Measurements from ENCODE around the gene TGFBR3L.

TGFBR3L gene

GRCh38 chr19:7874076-7874896, 40.3 kb upstream of the TGFBR3L start, which contains the start of gene PRR36 (continued):
- TF ChIP-seq, protein P1, sequence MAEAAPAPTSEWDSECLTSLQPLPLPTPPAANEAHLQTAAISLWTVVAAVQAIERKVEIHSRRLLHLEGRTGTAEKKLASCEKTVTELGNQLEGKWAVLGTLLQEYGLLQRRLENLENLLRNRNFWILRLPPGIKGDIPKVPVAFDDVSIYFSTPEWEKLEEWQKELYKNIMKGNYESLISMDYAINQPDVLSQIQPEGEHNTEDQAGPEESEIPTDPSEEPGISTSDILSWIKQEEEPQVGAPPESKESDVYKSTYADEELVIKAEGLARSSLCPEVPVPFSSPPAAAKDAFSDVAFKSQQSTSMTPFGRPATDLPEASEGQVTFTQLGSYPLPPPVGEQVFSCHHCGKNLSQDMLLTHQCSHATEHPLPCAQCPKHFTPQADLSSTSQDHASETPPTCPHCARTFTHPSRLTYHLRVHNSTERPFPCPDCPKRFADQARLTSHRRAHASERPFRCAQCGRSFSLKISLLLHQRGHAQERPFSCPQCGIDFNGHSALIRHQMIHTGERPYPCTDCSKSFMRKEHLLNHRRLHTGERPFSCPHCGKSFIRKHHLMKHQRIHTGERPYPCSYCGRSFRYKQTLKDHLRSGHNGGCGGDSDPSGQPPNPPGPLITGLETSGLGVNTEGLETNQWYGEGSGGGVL (tag by site-specific recombination; IDR thresholded peaks at IDR 0.05), result peak; percentile 37
- no peak for TF ChIP-seq ZNF214 (tag by site-specific recombination; IDR thresholded peaks at IDR 0.05; ENCODE audit: borderline replicate concordance)
- TF ChIP-seq ZNF24 (tag by site-specific recombination; IDR thresholded peaks at IDR 0.05), result no peak
- TF ChIP-seq MZF1 (tag by site-specific recombination; IDR thresholded peaks at IDR 0.05; ENCODE audit: borderline replicate concordance), result no peak
- TF ChIP-seq ZNF394 (tag by site-specific recombination; IDR thresholded peaks at IDR 0.05; ENCODE audit: borderline replicate concordance), result peak; percentile 70; the same call in 1 of the 2 replicates
- TF ChIP-seq, protein P2, sequence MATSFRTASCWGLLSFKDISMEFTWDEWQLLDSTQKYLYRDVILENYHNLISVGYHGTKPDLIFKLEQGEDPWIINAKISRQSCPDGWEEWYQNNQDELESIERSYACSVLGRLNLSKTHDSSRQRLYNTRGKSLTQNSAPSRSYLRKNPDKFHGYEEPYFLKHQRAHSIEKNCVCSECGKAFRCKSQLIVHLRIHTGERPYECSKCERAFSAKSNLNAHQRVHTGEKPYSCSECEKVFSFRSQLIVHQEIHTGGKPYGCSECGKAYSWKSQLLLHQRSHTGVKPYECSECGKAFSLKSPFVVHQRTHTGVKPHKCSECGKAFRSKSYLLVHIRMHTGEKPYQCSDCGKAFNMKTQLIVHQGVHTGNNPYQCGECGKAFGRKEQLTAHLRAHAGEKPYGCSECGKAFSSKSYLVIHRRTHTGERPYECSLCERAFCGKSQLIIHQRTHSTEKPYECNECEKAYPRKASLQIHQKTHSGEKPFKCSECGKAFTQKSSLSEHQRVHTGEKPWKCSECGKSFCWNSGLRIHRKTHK (tag by site-specific recombination; IDR thresholded peaks at IDR 0.05), result no peak
- peak; percentile 9 for TF ChIP-seq KLF8 (tag by site-specific recombination; IDR thresholded peaks at IDR 0.05)
- peak; percentile 87 for TF ChIP-seq SP2 (tag by site-specific recombination; IDR thresholded peaks at IDR 0.05)
- TF ChIP-seq, protein P3, sequence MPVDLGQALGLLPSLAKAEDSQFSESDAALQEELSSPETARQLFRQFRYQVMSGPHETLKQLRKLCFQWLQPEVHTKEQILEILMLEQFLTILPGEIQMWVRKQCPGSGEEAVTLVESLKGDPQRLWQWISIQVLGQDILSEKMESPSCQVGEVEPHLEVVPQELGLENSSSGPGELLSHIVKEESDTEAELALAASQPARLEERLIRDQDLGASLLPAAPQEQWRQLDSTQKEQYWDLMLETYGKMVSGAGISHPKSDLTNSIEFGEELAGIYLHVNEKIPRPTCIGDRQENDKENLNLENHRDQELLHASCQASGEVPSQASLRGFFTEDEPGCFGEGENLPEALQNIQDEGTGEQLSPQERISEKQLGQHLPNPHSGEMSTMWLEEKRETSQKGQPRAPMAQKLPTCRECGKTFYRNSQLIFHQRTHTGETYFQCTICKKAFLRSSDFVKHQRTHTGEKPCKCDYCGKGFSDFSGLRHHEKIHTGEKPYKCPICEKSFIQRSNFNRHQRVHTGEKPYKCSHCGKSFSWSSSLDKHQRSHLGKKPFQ (tag by site-specific recombination; IDR thresholded peaks at IDR 0.05), result no peak
- TF ChIP-seq ZNF600 (tag by site-specific recombination; IDR thresholded peaks at IDR 0.05), result 0 out of 2 replicates have a peak, but pooled peaks have one; percentile 37
- no peak for TF ChIP-seq ZNF596 (tag by site-specific recombination; IDR thresholded peaks at IDR 0.05)
- 0 out of 2 replicates have a peak, but pooled peaks have one; percentile 13 for TF ChIP-seq ZNF692 (tag by site-specific recombination; IDR thresholded peaks at IDR 0.05)
- TF ChIP-seq ZBTB17 (tag by site-specific recombination; IDR thresholded peaks at IDR 0.05), result peak; percentile 39; the same call in 1 of the 2 replicates
- TF ChIP-seq, protein P4, sequence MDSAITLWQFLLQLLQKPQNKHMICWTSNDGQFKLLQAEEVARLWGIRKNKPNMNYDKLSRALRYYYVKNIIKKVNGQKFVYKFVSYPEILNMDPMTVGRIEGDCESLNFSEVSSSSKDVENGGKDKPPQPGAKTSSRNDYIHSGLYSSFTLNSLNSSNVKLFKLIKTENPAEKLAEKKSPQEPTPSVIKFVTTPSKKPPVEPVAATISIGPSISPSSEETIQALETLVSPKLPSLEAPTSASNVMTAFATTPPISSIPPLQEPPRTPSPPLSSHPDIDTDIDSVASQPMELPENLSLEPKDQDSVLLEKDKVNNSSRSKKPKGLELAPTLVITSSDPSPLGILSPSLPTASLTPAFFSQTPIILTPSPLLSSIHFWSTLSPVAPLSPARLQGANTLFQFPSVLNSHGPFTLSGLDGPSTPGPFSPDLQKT (IDR thresholded peaks at IDR 0.05; ENCODE audit: borderline replicate concordance, low read depth, low read length), result no peak; the same call in 1 of the 2 replicates
- TF ChIP-seq ZNF2 (tag by site-specific recombination; IDR thresholded peaks at IDR 0.05), result no peak
- no peak for TF ChIP-seq ZNF175 (tag by site-specific recombination; IDR thresholded peaks at IDR 0.05)
- TF ChIP-seq ZBTB6 (tag by site-specific recombination; IDR thresholded peaks at IDR 0.05), result no peak
- TF ChIP-seq KLF17 (tag by site-specific recombination; IDR thresholded peaks at IDR 0.05), result peak; percentile 64; the same call in 1 of the 2 replicates
- peak; percentile 30; the same call in 1 of the 2 replicates for TF ChIP-seq ZIC2 (tag by site-specific recombination; IDR thresholded peaks at IDR 0.05)
